Spleen (tissue), 7 donors: Measurements from ENCODE around the gene C9orf78.

Experiments
- CTCF ChIP-seq, 11 experiments: fragments of 200-600 bp in 7 of 11; fragments of 450-650 bp in 4 of 11; sonication (generic) in 4 of 11; IDR thresholded peaks in 8 of 11; conservative IDR thresholded peaks in 3 of 11; 1 replicate in 7 of 11; 2 replicates in 4 of 11; pipeline versions ENCODE4 v1.4.0 to v1.8.0; 2016 to 2021; ENCODE audit warnings: antibody characterized with exemption in 11 of 11, inconsistent platforms in 4 of 11, mild to moderate bottlenecking in 1 of 11
- POLR2A ChIP-seq, 3 donors: fragments of 450-650 bp; IDR thresholded peaks; one replicate each; pipeline ENCODE4 v1.5.1; 2017; ENCODE audit warnings: antibody characterized with exemption in 3 of 3, mild to moderate bottlenecking in 1 of 3
- POLR2AphosphoS5 ChIP-seq, 3 donors: sonication (generic); formaldehyde crosslinking; IDR thresholded peaks; one replicate each; pipeline ENCODE4 v1.5.1; 2017; ENCODE audit warnings: antibody characterized with exemption in 3 of 3
- donor health status: DM: no; HTN: no; CAD: no; lungs with moderate emphysema.
- donor health status: DM: no; HTN: no; CAD: no.
- donor health status: DM: no; HTN: no; CAD: no.

- TF ChIP-seq POLR2AphosphoS5 (IDR thresholded peaks at IDR 0.05) (no peak), POLR2A (IDR thresholded peaks at IDR 0.05) (no peak), CTCF (IDR thresholded peaks at IDR 0.05 in 8 of 11, conservative IDR thresholded peaks at IDR 0.05 in 3 of 11) (no peak)
Measured at GRCh38 chr9:129803676-129804060, 31.4 kb downstream of the C9orf78 start.
